Measurements from ENCODE around the gene ACTR3C.

ACTR3C gene

DNA sequence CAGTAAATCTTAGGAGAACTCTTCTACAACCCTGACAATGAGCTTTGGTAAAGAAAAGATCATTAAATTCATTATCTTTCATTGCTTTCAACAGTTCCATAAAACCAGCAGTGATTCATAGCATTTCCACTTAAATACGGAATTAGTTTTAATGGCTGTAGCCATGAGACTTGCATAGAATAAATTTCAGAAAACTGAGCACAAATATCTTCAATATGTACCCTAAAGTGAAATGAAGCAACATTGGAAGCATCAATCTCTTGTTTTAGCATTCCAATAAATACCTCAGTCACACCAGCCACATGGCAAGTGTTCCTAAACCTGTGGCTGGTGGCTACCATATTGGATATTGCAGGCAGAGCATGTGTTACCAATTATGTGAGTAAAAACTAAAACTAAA lies 21.7 kb upstream of the ACTR3C start:
- Histone ChIP-seq H3K27me3 (ENCODE audit: control insufficient read depth in 1 of 2, insufficient read depth in 1 of 2, low read length in 2 of 2) (peaks cover 43 to 51% of the 10 kb centered on the region in 2 experiments), H3K9me3 (ENCODE audit: control insufficient read depth, low read length) (peaks cover 34% of the 10 kb centered on the region), H4K8ac (ENCODE audit: low read length) (no peak overlapping the region), H3K14ac (ENCODE audit: low read length in 2 of 2) (no peak overlapping the region), H4K91ac (ENCODE audit: low read length) (no peak overlapping the region), H3K79me1 (replicated peaks; ENCODE audit: low read length, poor library complexity, severe bottlenecking) (no peaks in the 10 kb centered on the region), H2BK5ac (ENCODE audit: low read depth, low read length, poor library complexity, severe bottlenecking) (no peak overlapping the region), H3K4ac (ENCODE audit: low read depth in 1 of 2, low read length in 2 of 2) (no peak overlapping the region), H2AFZ (ENCODE audit: low read depth, low read length) (no peak overlapping the region), H3K27ac (ENCODE audit: low read length, poor library complexity, severe bottlenecking) (no peak overlapping the region), H2AK5ac (ENCODE audit: low read length, severe bottlenecking) (no peak overlapping the region), H2BK15ac (ENCODE audit: low read depth, poor library complexity, severe bottlenecking) (no peak overlapping the region), H3K4me2 (ENCODE audit: low read length, poor library complexity, severe bottlenecking) (no peak overlapping the region), H3K36me3 (ENCODE audit: control insufficient read depth in 1 of 2, insufficient read depth in 2 of 2, low read depth in 1 of 2, low read length in 2 of 2) (no peaks in the 10 kb centered on the region), H3K18ac (ENCODE audit: low read depth in 1 of 2, low read length in 2 of 2) (no peak overlapping the region), H2BK120ac (ENCODE audit: low read depth, low read length) (no peak overlapping the region), H3K4me1 (ENCODE audit: control insufficient read depth, insufficient read depth, low read depth, low read length) (peaks cover 12% of the 10 kb centered on the region), H3K9ac (ENCODE audit: low read length) (no peak overlapping the region), H3K4me3 (ENCODE audit: insufficient read depth in 1 of 2, low read depth in 1 of 2, low read length in 2 of 2) (no peak overlapping the region), H3K23ac (ENCODE audit: low read length in 2 of 2) (no peak overlapping the region), H2BK12ac (ENCODE audit: low read length in 2 of 2) (no peak overlapping the region)
- DNase-seq, result no peak
- 100% methylated on average over 1 of the region's 1 CpG for WGBS

- H3K4me1 ChIP-seq (ENCODE audit: control insufficient read depth, insufficient read depth, low read depth, low read length), result peaks cover 18% of the 10 kb centered on the region
- H2BK5ac ChIP-seq (ENCODE audit: low read depth, low read length, poor library complexity, severe bottlenecking), result no peak overlapping the region
- no peak overlapping the region for H3K23ac ChIP-seq (ENCODE audit: low read length in 2 of 2)
- no peak overlapping the region for H4K8ac ChIP-seq (ENCODE audit: low read length)
- H2BK15ac ChIP-seq (ENCODE audit: low read depth, poor library complexity, severe bottlenecking), result no peak overlapping the region
- H2BK12ac ChIP-seq (ENCODE audit: low read length in 2 of 2), result no peak overlapping the region
- peaks cover 49 to 58% of the 10 kb centered on the region in 2 experiments for H3K27me3 ChIP-seq (ENCODE audit: control insufficient read depth in 1 of 2, insufficient read depth in 1 of 2, low read length in 2 of 2)
- no peaks in the 10 kb centered on the region for H3K79me1 ChIP-seq (replicated peaks; ENCODE audit: low read length, poor library complexity, severe bottlenecking)
- H3K27ac ChIP-seq (ENCODE audit: low read length, poor library complexity, severe bottlenecking), result no peak overlapping the region
- H4K91ac ChIP-seq (ENCODE audit: low read length), result no peak overlapping the region
- no peak overlapping the region for H3K4ac ChIP-seq (ENCODE audit: low read depth in 1 of 2, low read length in 2 of 2)
- no peak overlapping the region for H3K4me3 ChIP-seq (ENCODE audit: insufficient read depth in 1 of 2, low read depth in 1 of 2, low read length in 2 of 2)
- no peak overlapping the region for H3K18ac ChIP-seq (ENCODE audit: low read depth in 1 of 2, low read length in 2 of 2)
- H3K14ac ChIP-seq (ENCODE audit: low read length in 2 of 2), result no peak overlapping the region
- no peak overlapping the region for H3K4me2 ChIP-seq (ENCODE audit: low read length, poor library complexity, severe bottlenecking)
- H3K9ac ChIP-seq (ENCODE audit: low read length), result no peak overlapping the region
- no peak overlapping the region for H2BK120ac ChIP-seq (ENCODE audit: low read depth, low read length)
- H3K9me3 ChIP-seq (ENCODE audit: control insufficient read depth, low read length), result peaks cover 34% of the 10 kb centered on the region
- DNase-seq, result no peak
- H2AFZ ChIP-seq (ENCODE audit: low read depth, low read length), result no peak overlapping the region
- no peak overlapping the region for H2AK5ac ChIP-seq (ENCODE audit: low read length, severe bottlenecking)
- no peaks in the 10 kb centered on the region for H3K36me3 ChIP-seq (ENCODE audit: control insufficient read depth in 1 of 2, insufficient read depth in 2 of 2, low read depth in 1 of 2, low read length in 2 of 2)
Measured at GRCh38 chr7:150344299-150344698, 21.0 kb upstream of the ACTR3C start.

- no peaks in the 10 kb centered on the region for H3K79me1 ChIP-seq (replicated peaks; ENCODE audit: low read length, poor library complexity, severe bottlenecking)
- no peak overlapping the region for H2BK5ac ChIP-seq (ENCODE audit: low read depth, low read length, poor library complexity, severe bottlenecking)
- H3K18ac ChIP-seq (ENCODE audit: low read depth in 1 of 2, low read length in 2 of 2), result no peak overlapping the region
- H3K23ac ChIP-seq (ENCODE audit: low read length in 2 of 2), result no peak overlapping the region
- H2AFZ ChIP-seq (ENCODE audit: low read depth, low read length), result no peak overlapping the region
- no peak overlapping the region for H3K4me2 ChIP-seq (ENCODE audit: low read length, poor library complexity, severe bottlenecking)
- no peak overlapping the region for H3K9ac ChIP-seq (ENCODE audit: low read length)
- no peak overlapping the region for H2BK120ac ChIP-seq (ENCODE audit: low read depth, low read length)
- no peak overlapping the region for H3K27ac ChIP-seq (ENCODE audit: low read length, poor library complexity, severe bottlenecking)
- H2BK12ac ChIP-seq (ENCODE audit: low read length in 2 of 2), result no peak overlapping the region
- WGBS, result 70% methylated on average over 2 of the region's 2 CpGs
- no peaks in the 10 kb centered on the region for H3K36me3 ChIP-seq (ENCODE audit: control insufficient read depth in 1 of 2, insufficient read depth in 2 of 2, low read depth in 1 of 2, low read length in 2 of 2)
- DNase-seq, result no peak
- no peak overlapping the region for H4K91ac ChIP-seq (ENCODE audit: low read length)
- no peak overlapping the region for H2BK15ac ChIP-seq (ENCODE audit: low read depth, poor library complexity, severe bottlenecking)
- no peak overlapping the region for H3K4ac ChIP-seq (ENCODE audit: low read depth in 1 of 2, low read length in 2 of 2)
- no peak overlapping the region for H3K4me3 ChIP-seq (ENCODE audit: insufficient read depth in 1 of 2, low read depth in 1 of 2, low read length in 2 of 2)
- no peak overlapping the region for H4K8ac ChIP-seq (ENCODE audit: low read length)
- H3K4me1 ChIP-seq (ENCODE audit: control insufficient read depth, insufficient read depth, low read depth, low read length), result peaks cover 22% of the 10 kb centered on the region
- H3K14ac ChIP-seq (ENCODE audit: low read length in 2 of 2), result no peak overlapping the region
- H3K9me3 ChIP-seq (ENCODE audit: control insufficient read depth, low read length), result peaks cover 34% of the 10 kb centered on the region
- H3K27me3 ChIP-seq (ENCODE audit: control insufficient read depth in 1 of 2, insufficient read depth in 1 of 2, low read length in 2 of 2), result peaks cover 56 to 68% of the 10 kb centered on the region in 2 experiments
- H2AK5ac ChIP-seq (ENCODE audit: low read length, severe bottlenecking), result no peak overlapping the region
Measured at GRCh38 chr7:150343225-150343624, 19.9 kb upstream of the ACTR3C start.

DNA sequence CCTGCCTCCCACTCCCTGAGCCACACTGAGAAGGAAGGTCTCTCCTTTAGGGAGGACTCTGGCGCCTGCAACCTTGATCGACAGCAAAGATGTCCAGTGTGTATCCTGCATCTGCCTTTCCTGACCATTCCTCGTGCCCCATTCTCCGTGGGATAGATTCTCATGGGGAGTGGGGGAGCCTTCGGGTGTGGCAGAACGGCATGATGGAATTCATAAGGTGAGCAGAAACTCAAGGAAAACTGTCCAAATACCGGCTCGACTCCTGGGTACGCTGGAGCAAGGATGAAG lies 18.7 kb upstream of the ACTR3C start:
- no peak overlapping the region for H2BK5ac ChIP-seq (ENCODE audit: low read depth, low read length, poor library complexity, severe bottlenecking)
- 88% methylated on average over 9 of the region's 9 CpGs for WGBS

More for the DNA sequence above, 18.7 kb upstream of the ACTR3C start:
- Histone ChIP-seq H4K8ac (ENCODE audit: low read length) (no peak overlapping the region), H4K91ac (ENCODE audit: low read length) (no peak overlapping the region), H3K27ac (ENCODE audit: low read length, poor library complexity, severe bottlenecking) (no peak overlapping the region), H3K4me2 (ENCODE audit: low read length, poor library complexity, severe bottlenecking) (no peak overlapping the region), H3K4me3 (ENCODE audit: insufficient read depth in 1 of 2, low read depth in 1 of 2, low read length in 2 of 2) (no peak overlapping the region), H2BK12ac (ENCODE audit: low read length in 2 of 2) (no peak overlapping the region), H3K4me1 (ENCODE audit: control insufficient read depth, insufficient read depth, low read depth, low read length) (peaks cover 22% of the 10 kb centered on the region), H3K14ac (ENCODE audit: low read length in 2 of 2) (no peak overlapping the region), H3K18ac (ENCODE audit: low read depth in 1 of 2, low read length in 2 of 2) (no peak overlapping the region), H3K9me3 (ENCODE audit: control insufficient read depth, low read length) (peaks cover 32% of the 10 kb centered on the region), H2BK120ac (ENCODE audit: low read depth, low read length) (no peak overlapping the region), H3K9ac (ENCODE audit: low read length) (no peak overlapping the region), H3K36me3 (ENCODE audit: control insufficient read depth in 1 of 2, insufficient read depth in 2 of 2, low read depth in 1 of 2, low read length in 2 of 2) (no peaks in the 10 kb centered on the region), H2AK5ac (ENCODE audit: low read length, severe bottlenecking) (no peak overlapping the region), H3K27me3 (ENCODE audit: control insufficient read depth in 1 of 2, insufficient read depth in 1 of 2, low read length in 2 of 2) (peaks cover 60 to 78% of the 10 kb centered on the region in 2 experiments), H3K4ac (ENCODE audit: low read depth in 1 of 2, low read length in 2 of 2) (no peak overlapping the region), H3K23ac (ENCODE audit: low read length in 2 of 2) (no peak overlapping the region), H2BK15ac (ENCODE audit: low read depth, poor library complexity, severe bottlenecking) (no peak overlapping the region), H2AFZ (ENCODE audit: low read depth, low read length) (no peak overlapping the region), H3K79me1 (replicated peaks; ENCODE audit: low read length, poor library complexity, severe bottlenecking) (no peaks in the 10 kb centered on the region)
- DNase-seq, result no peak
